ENCODE results near the gene NRP1.

Gene NRP1

GRCh38 chr10:33196377-33196706, 138.1 kb downstream of the NRP1 start:
- peaks cover 3% of the 10 kb centered on the region; the same call in 1 of the 2 replicates for H3K4me1 ChIP-seq (ENCODE audit: insufficient read depth, low read length)
- H3K9ac ChIP-seq (ENCODE audit: low read depth, low read length), result no peak overlapping the region
- H3K36me3 ChIP-seq (ENCODE audit: insufficient read depth, low read length), result peaks cover 4% of the 10 kb centered on the region; the same call in 1 of the 2 replicates
- no peaks in the 10 kb centered on the region for H3K9me3 ChIP-seq (ENCODE audit: control insufficient read depth, insufficient read depth, low read length)

GRCh38 chr10:33195608-33196376, 138.7 kb downstream of the NRP1 start:
- H3K4me1 ChIP-seq (ENCODE audit: insufficient read depth, low read length), result peaks cover 3% of the 10 kb centered on the region; the same call in 1 of the 2 replicates
- no peak overlapping the region for H3K9ac ChIP-seq (ENCODE audit: low read depth, low read length)
- H3K36me3 ChIP-seq (ENCODE audit: insufficient read depth, low read length), result peaks cover 4% of the 10 kb centered on the region; the same call in 1 of the 2 replicates
- no peaks in the 10 kb centered on the region for H3K9me3 ChIP-seq (ENCODE audit: control insufficient read depth, insufficient read depth, low read length)

- Histone ChIP-seq H3K4me1 (ENCODE audit: insufficient read depth, low read length) (peaks cover 3% of the 10 kb centered on the region; the same call in 1 of the 2 replicates), H3K9me3 (ENCODE audit: control insufficient read depth, insufficient read depth, low read length) (no peaks in the 10 kb centered on the region), H3K9ac (ENCODE audit: low read depth, low read length) (no peak overlapping the region), H3K36me3 (ENCODE audit: insufficient read depth, low read length) (peaks cover 4% of the 10 kb centered on the region; the same call in 1 of the 2 replicates)
These were observed 140.6 kb downstream of the NRP1 start for GRCh38 chr10:33193701-33194521.

- Histone ChIP-seq H3K4me1 (ENCODE audit: insufficient read depth, low read length) (peaks cover 3% of the 10 kb centered on the region; the same call in 1 of the 2 replicates), H3K9ac (ENCODE audit: low read depth, low read length) (no peak overlapping the region)
These were observed 141.3 kb downstream of the NRP1 start for GRCh38 chr10:33193057-33193700.

GRCh38 chr10:33192190-33192589, 142.3 kb downstream of the NRP1 start:
- Histone ChIP-seq H3K9ac (ENCODE audit: low read depth, low read length) (no peak overlapping the region), H3K36me3 (ENCODE audit: insufficient read depth, low read length) (peaks cover 4% of the 10 kb centered on the region; the same call in 1 of the 2 replicates), H3K4me1 (ENCODE audit: insufficient read depth, low read length) (peaks cover 11% of the 10 kb centered on the region), H3K9me3 (ENCODE audit: control insufficient read depth, insufficient read depth, low read length) (no peaks in the 10 kb centered on the region)

More at GRCh38 chr10:33193057-33193700, 141.3 kb downstream of the NRP1 start:
- Histone ChIP-seq H3K36me3 (ENCODE audit: insufficient read depth, low read length) (peaks cover 4% of the 10 kb centered on the region; the same call in 1 of the 2 replicates), H3K9me3 (ENCODE audit: control insufficient read depth, insufficient read depth, low read length) (no peaks in the 10 kb centered on the region)

- peaks cover 11% of the 10 kb centered on the region for H3K4me1 ChIP-seq (ENCODE audit: insufficient read depth, low read length)
- no peak overlapping the region for H3K9ac ChIP-seq (ENCODE audit: low read depth, low read length)
- no peaks in the 10 kb centered on the region for H3K36me3 ChIP-seq (ENCODE audit: insufficient read depth, low read length)
- no peaks in the 10 kb centered on the region for H3K9me3 ChIP-seq (ENCODE audit: control insufficient read depth, insufficient read depth, low read length)
These were observed 144.1 kb downstream of the NRP1 start for GRCh38 chr10:33190406-33190805.

GRCh38 chr10:33189808-33190207, 144.7 kb downstream of the NRP1 start:
- no peak overlapping the region for H3K9ac ChIP-seq (ENCODE audit: low read depth, low read length)
- peaks cover 11% of the 10 kb centered on the region for H3K4me1 ChIP-seq (ENCODE audit: insufficient read depth, low read length)
- no peaks in the 10 kb centered on the region for H3K9me3 ChIP-seq (ENCODE audit: control insufficient read depth, insufficient read depth, low read length)
- no peaks in the 10 kb centered on the region for H3K36me3 ChIP-seq (ENCODE audit: insufficient read depth, low read length)

GRCh38 chr10:33189363-33189762, 145.1 kb downstream of the NRP1 start:
- Histone ChIP-seq H3K4me1 (ENCODE audit: insufficient read depth, low read length) (peaks cover 11% of the 10 kb centered on the region), H3K9me3 (ENCODE audit: control insufficient read depth, insufficient read depth, low read length) (no peaks in the 10 kb centered on the region), H3K9ac (ENCODE audit: low read depth, low read length) (no peak overlapping the region), H3K36me3 (ENCODE audit: insufficient read depth, low read length) (no peaks in the 10 kb centered on the region)

- Histone ChIP-seq H3K4me1 (ENCODE audit: insufficient read depth, low read length) (peaks cover 9% of the 10 kb centered on the region; the same call in 1 of the 2 replicates), H3K9ac (ENCODE audit: low read depth, low read length) (no peak overlapping the region), H3K9me3 (ENCODE audit: control insufficient read depth, insufficient read depth, low read length) (no peaks in the 10 kb centered on the region), H3K36me3 (ENCODE audit: insufficient read depth, low read length) (no peaks in the 10 kb centered on the region)
These were observed 147.0 kb downstream of the NRP1 start for GRCh38 chr10:33187427-33187999.

- Histone ChIP-seq H3K9me3 (ENCODE audit: control insufficient read depth, insufficient read depth, low read length) (no peaks in the 10 kb centered on the region), H3K4me1 (ENCODE audit: insufficient read depth, low read length) (peaks cover 9% of the 10 kb centered on the region; the same call in 1 of the 2 replicates), H3K36me3 (ENCODE audit: insufficient read depth, low read length) (no peaks in the 10 kb centered on the region), H3K9ac (ENCODE audit: low read depth, low read length) (no peak overlapping the region)
These were observed 148.3 kb downstream of the NRP1 start for GRCh38 chr10:33186150-33186549.

GRCh38 chr10:33183655-33184054, 150.8 kb downstream of the NRP1 start:
- no peaks in the 10 kb centered on the region for H3K9me3 ChIP-seq (ENCODE audit: control insufficient read depth, insufficient read depth, low read length)
- H3K4me1 ChIP-seq (ENCODE audit: insufficient read depth, low read length), result peaks cover 9% of the 10 kb centered on the region; the same call in 1 of the 2 replicates
- H3K9ac ChIP-seq (ENCODE audit: low read depth, low read length), result no peak overlapping the region
- no peaks in the 10 kb centered on the region for H3K36me3 ChIP-seq (ENCODE audit: insufficient read depth, low read length)

GRCh38 chr10:33180921-33181320, 153.5 kb downstream of the NRP1 start:
- Histone ChIP-seq H3K4me1 (ENCODE audit: insufficient read depth, low read length) (no peaks in the 10 kb centered on the region; the same call in 1 of the 2 replicates), H3K9me3 (ENCODE audit: control insufficient read depth, insufficient read depth, low read length) (no peaks in the 10 kb centered on the region), H3K36me3 (ENCODE audit: insufficient read depth, low read length) (no peaks in the 10 kb centered on the region), H3K9ac (ENCODE audit: low read depth, low read length) (no peak overlapping the region)

GRCh38 chr10:33180390-33180789, 154.1 kb downstream of the NRP1 start:
- H3K36me3 ChIP-seq (ENCODE audit: insufficient read depth, low read length), result no peaks in the 10 kb centered on the region
- no peaks in the 10 kb centered on the region for H3K9me3 ChIP-seq (ENCODE audit: control insufficient read depth, insufficient read depth, low read length)
- H3K9ac ChIP-seq (ENCODE audit: low read depth, low read length), result no peak overlapping the region
- no peaks in the 10 kb centered on the region; the same call in 1 of the 2 replicates for H3K4me1 ChIP-seq (ENCODE audit: insufficient read depth, low read length)

- Histone ChIP-seq H3K36me3 (ENCODE audit: insufficient read depth, low read length) (no peaks in the 10 kb centered on the region), H3K9me3 (ENCODE audit: control insufficient read depth, insufficient read depth, low read length) (no peaks in the 10 kb centered on the region), H3K9ac (ENCODE audit: low read depth, low read length) (no peak overlapping the region), H3K4me1 (ENCODE audit: insufficient read depth, low read length) (no peaks in the 10 kb centered on the region; the same call in 1 of the 2 replicates)
These were observed 155.4 kb downstream of the NRP1 start for GRCh38 chr10:33179067-33179466.
